Gastrocnemius medialis (tissue), 4 donors: Measurements from ENCODE around the gene CACTIN.

ENCODE experiments used
- CTCF ChIP-seq, 5 experiments: fragments of 450-650 bp in 3 of 5; fragments of 200-600 bp in 2 of 5; sonication (generic) in 2 of 5; IDR thresholded peaks in 4 of 5; conservative IDR thresholded peaks in 1 of 5; 1 replicate in 4 of 5; 2 replicates in 1 of 5; pipeline ENCODE4 v1.5.1; 2016 to 2019; ENCODE audit warnings: antibody characterized with exemption in 5 of 5, mild to moderate bottlenecking in 3 of 5, moderate library complexity in 3 of 5
- POLR2A ChIP-seq, 2 donors: fragments of 450-650 bp; IDR thresholded peaks; one replicate each; pipeline ENCODE4 v1.6.1; 2017; ENCODE audit warnings: antibody characterized with exemption in 2 of 2, mild to moderate bottlenecking in 2 of 2, moderate library complexity in 2 of 2

- TF ChIP-seq CTCF (IDR thresholded peaks at IDR 0.05 in 4 of 5, conservative IDR thresholded peaks at IDR 0.05 in 1 of 5) (no peak), POLR2A (IDR thresholded peaks at IDR 0.05) (no peak)
Measured at GRCh38 chr19:3672575-3672948, 46.0 kb upstream of the CACTIN start.
